Posterior vena cava (tissue), 2 donors: Measurements from ENCODE around the gene CRYGD. TPM values are rescaled to one million over a fixed set of nuclear protein-coding genes. Genes with fewer than 3 reads are reported as not detected.
"Not testable (repeated sequence)": the region's sequence is repeated elsewhere in the genome, so short reads cannot be mapped to it uniquely, and the experiment has no call there.

Source experiments
- DNase-seq: peaks from one replicate; pipeline ENCODE4 v3.0.0-alpha.2; 2020; ENCODE audit warnings: low spot score
- intact Hi-C, 2 donors: fragments of 100-400 bp; cut with DNase I; formaldehyde crosslinking; loops; one replicate each; pipeline versions ENCODE4 v1.14.1 to v1.14.2; 2022 to 2023
- long read RNA-seq, 2 donors: library from polyadenylated mRNA; unstranded; transcript quantifications; one replicate each; pipeline ENCODE4 v2.0.0, GENCODE V29; 2020 to 2021
- total RNA-seq, 2 donors: library from RNA; stranded (reverse); fragmentation: NEBNext Ultra II Directional; extraction: Animal tissue kit (Norgen Biotek cat#: 25700); gene quantifications; one replicate each; pipeline ENCODE4 v1.2.1, GENCODE V29; 2021
- donor health status: DM: yes; HTN: yes; CAD: no.
- donor health status: DM: yes; HTN: yes; CAD: no.

The CRYGD gene
- total RNA-seq = not detected
- long read RNA-seq, donor 1 = 0 reads
- long read RNA-seq, donor 2 = 0 reads

GRCh38 chr2:208124013-208124715 lies at the start of gene CRYGD:
CRYGD (minus strand) TSS chr2:208124524; CDS start chr2:208124473, 51 bp downstream.
- peak; percentile 78 for DNase-seq
- intact Hi-C loops = not testable (repeated sequence)

- intact Hi-C loops = loop anchor here (10.0 kb wide), 1 partner anchor 83 kb away; the partner anchor contains the start of gene IDH1 (in 2 of the 2)
- DNase-seq = no peak
Measured at GRCh38 chr2:208172125-208172524, 47.8 kb upstream of the CRYGD start.

GRCh38 chr2:208164951-208165755 lies 40.8 kb upstream of the CRYGD start:
- no peak for DNase-seq
- intact Hi-C loops = no loop called here

- DNase-seq = no peak
- intact Hi-C loops = no loop called here
Measured at GRCh38 chr2:208163489-208163888, 39.2 kb upstream of the CRYGD start, which contains the start of gene CRYGA. CRYGA (minus strand) TSS chr2:208163589; CDS start chr2:208163556, 33 bp downstream.

GRCh38 chr2:208156439-208156838 lies 32.1 kb upstream of the CRYGD start:
- DNase-seq = no peak
- intact Hi-C loops = no loop called here

GRCh38 chr2:208153156-208153555 lies 28.8 kb upstream of the CRYGD start:
- intact Hi-C loops = no loop called here
- no peak for DNase-seq

- intact Hi-C loops = loop anchor here in 1 of 2 donors (1.0 kb wide), 1 partner anchor 23 kb away; no protein-coding TSS in a partner anchor
- DNase-seq = no peak
Measured at GRCh38 chr2:208150956-208151355, 26.6 kb upstream of the CRYGD start.

GRCh38 chr2:208150094-208150493 lies 25.8 kb upstream of the CRYGD start:
- DNase-seq = no peak
- intact Hi-C loops = no loop called here

GRCh38 chr2:208148803-208149202 lies 24.5 kb upstream of the CRYGD start:
- no peak for DNase-seq
- intact Hi-C loops = no loop called here

GRCh38 chr2:208147759-208148158 lies 23.4 kb upstream of the CRYGD start:
- DNase-seq = no peak
- intact Hi-C loops = no loop called here

GRCh38 chr2:208147008-208147407 lies 22.7 kb upstream of the CRYGD start:
- intact Hi-C loops = no loop called here
- DNase-seq = no peak

GRCh38 chr2:208146006-208146405 lies 21.7 kb upstream of the CRYGD start, which contains the start of gene CRYGB:
CRYGB (minus strand) TSS chr2:208146158; CDS start chr2:208146120, 38 bp downstream.
- DNase-seq = no peak
- intact Hi-C loops = no loop called here

GRCh38 chr2:208142925-208143799 lies 18.8 kb upstream of the CRYGD start:
- intact Hi-C loops = no loop called here

GRCh38 chr2:208142240-208142924 lies 18.1 kb upstream of the CRYGD start:
- DNase-seq = no peak
- intact Hi-C loops = no loop called here

More at GRCh38 chr2:208142925-208143799, 18.8 kb upstream of the CRYGD start:
- no peak for DNase-seq

GRCh38 chr2:208139447-208139846 lies 15.1 kb upstream of the CRYGD start:
- intact Hi-C loops = no loop called here
- peak; percentile 32 for DNase-seq

GRCh38 chr2:208138334-208138733 lies 14.0 kb upstream of the CRYGD start:
- intact Hi-C loops = not testable (repeated sequence)
- DNase-seq = peak; percentile 52

GRCh38 chr2:208136716-208137094 lies 12.4 kb upstream of the CRYGD start:
- DNase-seq = peak; percentile 76
- intact Hi-C loops = no loop called here

- DNase-seq = peak; percentile 50
- intact Hi-C loops = no loop called here
Measured at GRCh38 chr2:208135794-208136715, 11.7 kb upstream of the CRYGD start.
